Trophoblast cell (in vitro differentiated cells and primary cell): ENCODE data around the gene APOA5.
"Not testable (repeated sequence)": the region's sequence is repeated elsewhere in the genome, so short reads cannot be mapped to it uniquely, and the experiment has no call there.

ENCODE experiments used
- DNase-seq, 2 donors: peaks; one replicate each; pipeline ENCODE4 v3.0.0-alpha.2; 2016
- H2AFZ ChIP-seq: 2 replicates; pipeline ENCODE4 v1.6.1; 2013; ENCODE audit warnings: low read length, moderate library complexity, mild to moderate bottlenecking; ENCODE audit not compliant: insufficient read depth, poor library complexity
- H2AK5ac ChIP-seq: 2 replicates; pipeline ENCODE4 v1.6.1; 2013; ENCODE audit warnings: mild to moderate bottlenecking, low read length
- H2BK120ac ChIP-seq: 2 replicates; pipeline ENCODE4 v1.6.1; 2013; ENCODE audit warnings: low read length, mild to moderate bottlenecking, moderate library complexity; ENCODE audit not compliant: insufficient read depth, poor library complexity
- H2BK12ac ChIP-seq: 2 replicates; pipeline ENCODE4 v1.6.1; 2013; ENCODE audit warnings: mild to moderate bottlenecking, low read length, moderate library complexity
- H2BK5ac ChIP-seq: 2 replicates; pipeline ENCODE4 v1.6.1; 2013; ENCODE audit warnings: low read length, low read depth, moderate library complexity, mild to moderate bottlenecking; ENCODE audit not compliant: poor library complexity
- H3K14ac ChIP-seq: 2 replicates; pipeline ENCODE4 v1.6.1; 2013; ENCODE audit warnings: mild to moderate bottlenecking, low read length
- H3K18ac ChIP-seq: 2 replicates; pipeline ENCODE4 v1.6.1; 2013; ENCODE audit warnings: mild to moderate bottlenecking, low read length
- H3K23ac ChIP-seq: 2 replicates; pipeline ENCODE4 v1.6.1; 2013; ENCODE audit warnings: low read length
- H3K27ac ChIP-seq: 2 replicates; pipeline ENCODE4 v1.5.1; 2013; ENCODE audit warnings: low read depth, mild to moderate bottlenecking, inconsistent platforms, low read length, moderate library complexity
- H3K27me3 ChIP-seq: 2 replicates; pipeline ENCODE4 v1.6.1; 2013; ENCODE audit warnings: inconsistent platforms, mild to moderate bottlenecking, low read length, moderate library complexity; ENCODE audit not compliant: insufficient read depth
- H3K36me3 ChIP-seq, 2 experiments: 1 replicate in 1 of 2; 2 replicates in 1 of 2; pipeline ENCODE4 v1.6.1; 2013; ENCODE audit warnings: low read length in 2 of 2, mild to moderate bottlenecking in 2 of 2, moderate library complexity in 1 of 2; ENCODE audit not compliant: insufficient read depth in 2 of 2, control insufficient read depth in 1 of 2
- H3K4ac ChIP-seq: 2 replicates; pipeline ENCODE4 v1.6.1; 2013; ENCODE audit warnings: low read depth, mild to moderate bottlenecking, low read length, moderate library complexity
- H3K4me1 ChIP-seq, 2 experiments: 1 replicate in 1 of 2; 2 replicates in 1 of 2; pipeline ENCODE4 v1.6.1; 2013; ENCODE audit warnings: low read length in 2 of 2, mild to moderate bottlenecking in 2 of 2, moderate library complexity in 1 of 2; ENCODE audit not compliant: insufficient read depth in 2 of 2, control insufficient read depth in 1 of 2
- H3K4me2 ChIP-seq: 2 replicates; pipeline ENCODE4 v1.6.1; 2013; ENCODE audit warnings: inconsistent platforms, mild to moderate bottlenecking, low read length, moderate library complexity
- H3K4me3 ChIP-seq: 2 replicates; pipeline ENCODE4 v1.5.1; 2013; ENCODE audit warnings: mild to moderate bottlenecking, low read depth, low read length, inconsistent platforms
- H3K79me1 ChIP-seq: one replicate; pipeline ENCODE4 v1.6.1; 2013; ENCODE audit warnings: low read length
- H3K79me2 ChIP-seq: 2 replicates; pipeline ENCODE4 v1.6.1; 2013; ENCODE audit warnings: low read length, mild to moderate bottlenecking; ENCODE audit not compliant: control insufficient read depth, insufficient read depth, poor library complexity
- H3K9ac ChIP-seq: 2 replicates; pipeline ENCODE4 v1.6.1; 2013; ENCODE audit warnings: mild to moderate bottlenecking, low read length
- H3K9me3 ChIP-seq: 2 replicates; pipeline ENCODE4 v1.6.1; 2013; ENCODE audit warnings: low read depth, mild to moderate bottlenecking, control low read depth, inconsistent platforms, low read length; ENCODE audit not compliant: insufficient read depth
- H4K12ac ChIP-seq: 2 replicates; pipeline ENCODE4 v1.6.1; 2013; ENCODE audit warnings: low read depth, mild to moderate bottlenecking, low read length, moderate library complexity
- H4K8ac ChIP-seq: 2 replicates; pipeline ENCODE4 v1.6.1; 2013; ENCODE audit warnings: low read depth, mild to moderate bottlenecking, low read length, moderate library complexity
- H4K91ac ChIP-seq: one replicate; pipeline ENCODE4 v1.6.1; 2013; ENCODE audit warnings: low read depth, mild to moderate bottlenecking, low read length, moderate library complexity
- WGBS: extraction: QIAGEN DNeasy Blood & Tissue Kit; methylation state at CpG from one replicate; pipeline ENCODE4 v1.1.7; 2013; ENCODE audit warnings: missing lambda C conversion rate; ENCODE audit not compliant: insufficient read length, insufficient coverage; ENCODE audit errors: extremely low coverage; 5-methylcytosine and 5-hydroxymethylcytosine counted together

The APOA5 gene

DNA sequence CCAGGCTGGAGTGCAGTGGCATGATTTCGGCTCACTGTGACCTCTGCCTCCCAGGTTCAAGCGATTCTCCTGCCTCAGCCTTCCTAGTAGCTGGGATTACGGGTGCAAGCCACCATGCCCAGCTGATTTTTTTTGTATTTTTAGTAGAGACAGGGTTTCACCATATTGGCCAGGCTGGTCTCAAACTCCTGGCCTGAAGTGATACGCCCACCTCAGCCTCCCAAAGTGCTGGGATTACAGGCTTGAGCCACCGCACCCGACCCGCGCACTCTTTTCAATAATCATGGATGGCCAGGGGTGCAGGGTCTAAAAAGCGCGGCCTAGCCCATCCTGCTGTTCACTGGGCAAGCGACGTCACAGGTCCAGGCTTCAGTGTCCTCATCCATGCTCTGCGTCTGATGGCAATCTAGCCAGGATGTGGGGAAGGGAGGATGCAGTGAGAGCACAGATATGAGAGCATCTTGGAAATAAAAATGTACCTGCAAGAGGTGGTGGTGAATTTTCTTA lies 42.9 kb upstream of the APOA5 start:
- H3K9me3 ChIP-seq, H3K27me3 ChIP-seq, DNase-seq, H2AFZ ChIP-seq, H3K79me1 ChIP-seq, H2BK12ac ChIP-seq, H3K4me2 ChIP-seq, H3K18ac ChIP-seq, H3K27ac ChIP-seq, H4K8ac ChIP-seq, H3K9ac ChIP-seq, H3K14ac ChIP-seq, H2BK5ac ChIP-seq, H3K79me2 ChIP-seq, H2BK120ac ChIP-seq, H3K23ac ChIP-seq, H3K4me3 ChIP-seq, H2AK5ac ChIP-seq, H3K4ac ChIP-seq, H3K36me3 ChIP-seq, H4K12ac ChIP-seq, H4K91ac ChIP-seq: not testable (repeated sequence)
- H3K4me1 ChIP-seq, result peaks cover 13 to 15% of the 10 kb centered on the region in 2 experiments
- WGBS, result no CpG with 5 or more reads among the region's 13 CpGs

DNA sequence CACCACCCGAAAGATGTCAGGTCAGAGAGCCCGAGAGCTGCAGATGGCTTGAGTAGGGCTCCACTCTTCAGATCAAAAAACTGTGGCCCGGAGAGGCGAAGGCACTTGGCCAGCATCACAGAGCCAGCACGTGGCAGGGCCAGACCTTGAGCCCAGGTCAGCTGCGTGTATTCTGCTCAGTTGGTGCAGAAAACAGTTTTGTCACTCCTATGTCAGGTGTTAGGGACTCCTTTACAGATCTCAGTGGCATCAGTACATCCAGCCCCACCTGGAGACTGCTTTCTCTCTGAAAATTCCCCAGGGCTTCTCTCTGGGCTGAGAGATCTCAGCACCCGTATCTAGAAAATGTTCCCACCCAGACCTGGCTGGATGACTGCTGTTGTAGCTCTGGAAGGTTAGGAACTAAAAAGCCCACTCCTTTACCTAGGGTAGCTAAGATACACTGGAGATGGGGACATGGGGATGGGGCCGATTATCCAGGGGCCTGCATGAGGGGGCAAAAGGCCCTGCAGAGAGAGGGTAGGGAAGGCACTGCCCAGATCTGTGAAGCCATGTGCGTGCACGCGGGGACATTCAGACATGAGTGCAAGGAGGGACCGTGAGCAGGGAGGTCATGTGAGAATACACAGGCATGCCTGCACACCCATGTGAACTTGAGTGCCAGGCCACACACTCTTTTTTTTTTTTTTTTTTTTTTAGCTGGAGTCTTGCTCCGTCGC lies 42.3 kb upstream of the APOA5 start:
- no peak overlapping the region for H3K23ac ChIP-seq
- no peaks in the 10 kb centered on the region for H3K79me2 ChIP-seq
- no peak overlapping the region for H2AFZ ChIP-seq
- H2BK120ac ChIP-seq, result no peak overlapping the region
- no peak overlapping the region for H3K14ac ChIP-seq
- no peak overlapping the region for H4K12ac ChIP-seq
- H3K9ac ChIP-seq, result no peak overlapping the region
- H3K4me3 ChIP-seq, result no peak overlapping the region
- no peak overlapping the region for H2BK12ac ChIP-seq
- H3K79me1 ChIP-seq, result peaks cover 3% of the 10 kb centered on the region
- no peak overlapping the region for H2AK5ac ChIP-seq
- H3K9me3 ChIP-seq, result no peaks in the 10 kb centered on the region
- peaks cover 15 to 17% of the 10 kb centered on the region in 2 experiments for H3K4me1 ChIP-seq
- no peak overlapping the region for H4K91ac ChIP-seq
- H3K36me3 ChIP-seq, result no peaks in the 10 kb centered on the region
- H3K27ac ChIP-seq, result no peak overlapping the region
- no peak overlapping the region for H3K18ac ChIP-seq
- H3K4ac ChIP-seq, result no peak overlapping the region
- DNase-seq, result no peak
- H2BK5ac ChIP-seq, result no peak overlapping the region
- H4K8ac ChIP-seq, result no peak overlapping the region
- H3K4me2 ChIP-seq, result no peak overlapping the region
- no peaks in the 10 kb centered on the region for H3K27me3 ChIP-seq
- no CpG with 5 or more reads among the region's 14 CpGs for WGBS

DNA sequence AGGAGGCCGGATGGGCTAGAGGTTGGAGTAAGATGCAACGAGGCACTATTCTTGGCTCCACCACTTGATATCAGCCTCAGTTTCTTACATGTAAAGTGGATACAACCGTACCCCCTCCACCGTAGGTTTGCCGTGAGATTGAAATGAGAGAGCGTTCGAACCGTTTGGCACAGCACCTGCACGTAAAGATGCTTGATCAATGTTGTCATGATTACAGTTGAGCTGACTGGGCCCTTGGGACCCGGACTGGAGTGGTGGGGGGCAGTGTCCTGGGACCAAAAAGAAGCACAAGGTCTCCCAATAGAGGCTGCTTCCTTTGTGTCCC lies 41.8 kb upstream of the APOA5 start:
- no peak overlapping the region for H2AK5ac ChIP-seq
- H3K4me2 ChIP-seq, result no peak overlapping the region
- H3K9ac ChIP-seq, result no peak overlapping the region
- no peak overlapping the region for H4K91ac ChIP-seq
- DNase-seq, result no peak
- no peaks in the 10 kb centered on the region for H3K36me3 ChIP-seq
- no peak overlapping the region for H2AFZ ChIP-seq
- no peaks in the 10 kb centered on the region for H3K27me3 ChIP-seq
- peaks cover 15 to 17% of the 10 kb centered on the region in 2 experiments for H3K4me1 ChIP-seq
- no peak overlapping the region for H3K14ac ChIP-seq
- no peak overlapping the region for H2BK12ac ChIP-seq
- H3K23ac ChIP-seq, result no peak overlapping the region
- no peak overlapping the region for H2BK5ac ChIP-seq
- H4K12ac ChIP-seq, result no peak overlapping the region
- H3K4me3 ChIP-seq, result no peak overlapping the region
- no peak overlapping the region for H4K8ac ChIP-seq
- H3K79me2 ChIP-seq, result no peaks in the 10 kb centered on the region
- H3K27ac ChIP-seq, result no peak overlapping the region
- no peaks in the 10 kb centered on the region for H3K9me3 ChIP-seq
- no peak overlapping the region for H3K18ac ChIP-seq
- no peak overlapping the region for H3K4ac ChIP-seq
- no peak overlapping the region for H2BK120ac ChIP-seq
- WGBS, result no CpG with 5 or more reads among the region's 10 CpGs
- H3K79me1 ChIP-seq, result peaks cover 3% of the 10 kb centered on the region

DNA sequence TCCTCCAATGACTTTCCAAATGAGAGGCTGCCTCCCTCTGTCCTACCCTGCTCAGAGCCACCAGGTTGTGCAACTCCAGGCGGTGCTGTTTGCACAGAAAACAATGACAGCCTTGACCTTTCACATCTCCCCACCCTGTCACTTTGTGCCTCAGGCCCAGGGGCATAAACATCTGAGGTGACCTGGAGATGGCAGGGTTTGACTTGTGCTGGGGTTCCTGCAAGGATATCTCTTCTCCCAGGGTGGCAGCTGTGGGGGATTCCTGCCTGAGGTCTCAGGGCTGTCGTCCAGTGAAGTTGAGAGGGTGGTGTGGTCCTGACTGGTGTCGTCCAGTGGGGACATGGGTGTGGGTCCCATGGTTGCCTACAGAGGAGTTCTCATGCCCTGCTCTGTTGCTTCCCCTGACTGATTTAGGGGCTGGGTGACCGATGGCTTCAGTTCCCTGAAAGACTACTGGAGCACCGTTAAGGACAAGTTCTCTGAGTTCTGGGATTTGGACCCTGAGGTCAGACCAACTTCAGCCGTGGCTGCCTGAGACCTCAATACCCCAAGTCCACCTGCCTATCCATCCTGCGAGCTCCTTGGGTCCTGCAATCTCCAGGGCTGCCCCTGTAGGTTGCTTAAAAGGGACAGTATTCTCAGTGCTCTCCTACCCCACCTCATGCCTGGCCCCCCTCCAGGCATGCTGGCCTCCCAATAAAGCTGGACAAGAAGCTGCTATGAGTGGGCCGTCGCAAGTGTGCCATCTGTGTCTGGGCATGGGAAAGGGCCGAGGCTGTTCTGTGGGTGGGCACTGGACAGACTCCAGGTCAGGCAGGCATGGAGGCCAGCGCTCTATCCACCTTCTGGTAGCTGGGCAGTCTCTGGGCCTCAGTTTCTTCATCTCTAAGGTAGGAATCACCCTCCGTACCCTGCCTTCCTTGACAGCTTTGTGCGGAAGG lies 40.9 kb upstream of the APOA5 start:
- H4K8ac ChIP-seq, result no peak overlapping the region
- no peak overlapping the region for H2BK12ac ChIP-seq
- WGBS, result no CpG with 5 or more reads among the region's 13 CpGs
- no peak overlapping the region for H3K4me2 ChIP-seq
- no peak overlapping the region for H3K4ac ChIP-seq
- no peak overlapping the region for H2BK120ac ChIP-seq
- DNase-seq, result no peak
- H3K27me3 ChIP-seq, result no peaks in the 10 kb centered on the region
- no peak overlapping the region for H4K12ac ChIP-seq
- H3K36me3 ChIP-seq, result no peaks in the 10 kb centered on the region
- peaks cover 13 to 14% of the 10 kb centered on the region in 2 experiments for H3K4me1 ChIP-seq
- H3K14ac ChIP-seq, result no peak overlapping the region
- H3K79me2 ChIP-seq, result no peaks in the 10 kb centered on the region
- H2BK5ac ChIP-seq, result no peak overlapping the region
- peaks cover 3% of the 10 kb centered on the region for H3K79me1 ChIP-seq
- H3K9me3 ChIP-seq, result no peaks in the 10 kb centered on the region
- H2AK5ac ChIP-seq, result no peak overlapping the region
- no peak overlapping the region for H2AFZ ChIP-seq
- H3K27ac ChIP-seq, result no peak overlapping the region
- H3K18ac ChIP-seq, result no peak overlapping the region
- H4K91ac ChIP-seq, result no peak overlapping the region
- H3K23ac ChIP-seq, result no peak overlapping the region
- no peak overlapping the region for H3K4me3 ChIP-seq
- no peak overlapping the region for H3K9ac ChIP-seq
